Chondrocyte (in vitro differentiated cells): ENCODE results near the gene LMX1B. TPM values are rescaled to one million over a fixed set of nuclear protein-coding genes. Genes with fewer than 3 reads are reported as not detected.
A peak's percentile ranks its signal among the peaks of the same experiment; 100 is the strongest.

Experiments used
- DNase-seq: peaks from one replicate; pipeline ENCODE4 v3.0.0; 2021; ENCODE audit warnings: mixed read lengths, low spot score
- H3K27ac Mint-ChIP-seq: one replicate; pipeline ENCODE4 v1.8.0; 2021; ENCODE audit warnings: mild to moderate bottlenecking, moderate library complexity, mixed read lengths; ENCODE audit not compliant: unreplicated experiment
- H3K27me3 Mint-ChIP-seq: 2 replicates; pipeline ENCODE4 v1.8.0; 2021; ENCODE audit warnings: low read depth, mixed read lengths
- H3K36me3 Mint-ChIP-seq: 2 replicates; pipeline ENCODE4 v1.8.0; 2021; ENCODE audit warnings: low read depth, mixed read lengths
- H3K4me1 Mint-ChIP-seq: 2 replicates; pipeline ENCODE4 v1.8.0; 2021; ENCODE audit warnings: low read depth, mild to moderate bottlenecking, mixed read lengths
- H3K4me3 Mint-ChIP-seq: one replicate; pipeline ENCODE4 v1.8.0; 2021; ENCODE audit warnings: mild to moderate bottlenecking, moderate library complexity, mixed read lengths; ENCODE audit not compliant: unreplicated experiment
- H3K9me3 Mint-ChIP-seq: 2 replicates; pipeline ENCODE4 v1.8.0; 2021; ENCODE audit warnings: low read depth, mixed read lengths
- total RNA-seq: library from RNA; stranded (reverse); gene quantifications from 3 replicates; pipeline ENCODE4 v1.2.1, GENCODE V29; 2021
- TF ChIP-seq, protein P1 (sequence below): fragments of 200-600 bp; sonication (generic); IDR thresholded peaks from 2 replicates; pipeline ENCODE4 v1.5.0; 2021; ENCODE audit warnings: antibody characterized with exemption, mild to moderate bottlenecking, moderate library complexity

Gene LMX1B
- total RNA-seq, 1 donor from 2014 or later, result not detected

GRCh38 chr9:126616521-126616976, 2.8 kb downstream of the LMX1B start:
- Mint-ChIP-seq H3K36me3 (peaks cover 2% of the 10 kb centered on the region), H3K27ac (no peak overlapping the region), H3K27me3 (peaks cover 70% of the 10 kb centered on the region), H3K4me1 (peaks cover 14% of the 10 kb centered on the region), H3K4me3 (no peak overlapping the region), H3K9me3 (no peaks in the 10 kb centered on the region)
- TF ChIP-seq, protein P1, sequence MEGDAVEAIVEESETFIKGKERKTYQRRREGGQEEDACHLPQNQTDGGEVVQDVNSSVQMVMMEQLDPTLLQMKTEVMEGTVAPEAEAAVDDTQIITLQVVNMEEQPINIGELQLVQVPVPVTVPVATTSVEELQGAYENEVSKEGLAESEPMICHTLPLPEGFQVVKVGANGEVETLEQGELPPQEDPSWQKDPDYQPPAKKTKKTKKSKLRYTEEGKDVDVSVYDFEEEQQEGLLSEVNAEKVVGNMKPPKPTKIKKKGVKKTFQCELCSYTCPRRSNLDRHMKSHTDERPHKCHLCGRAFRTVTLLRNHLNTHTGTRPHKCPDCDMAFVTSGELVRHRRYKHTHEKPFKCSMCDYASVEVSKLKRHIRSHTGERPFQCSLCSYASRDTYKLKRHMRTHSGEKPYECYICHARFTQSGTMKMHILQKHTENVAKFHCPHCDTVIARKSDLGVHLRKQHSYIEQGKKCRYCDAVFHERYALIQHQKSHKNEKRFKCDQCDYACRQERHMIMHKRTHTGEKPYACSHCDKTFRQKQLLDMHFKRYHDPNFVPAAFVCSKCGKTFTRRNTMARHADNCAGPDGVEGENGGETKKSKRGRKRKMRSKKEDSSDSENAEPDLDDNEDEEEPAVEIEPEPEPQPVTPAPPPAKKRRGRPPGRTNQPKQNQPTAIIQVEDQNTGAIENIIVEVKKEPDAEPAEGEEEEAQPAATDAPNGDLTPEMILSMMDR, result no peak
- peak; percentile 74 for DNase-seq

- Mint-ChIP-seq H3K9me3 (no peaks in the 10 kb centered on the region), H3K36me3 (peaks cover 2% of the 10 kb centered on the region), H3K27me3 (peaks cover 72% of the 10 kb centered on the region), H3K4me1 (peaks cover 9% of the 10 kb centered on the region), H3K4me3 (no peak overlapping the region), H3K27ac (no peak overlapping the region)
- peak; percentile 24 for DNase-seq
- TF ChIP-seq, protein P1, result no peak
These were observed 3.5 kb downstream of the LMX1B start for GRCh38 chr9:126617003-126617822.

GRCh38 chr9:126617823-126618165, 4.1 kb downstream of the LMX1B start:
- Mint-ChIP-seq H3K27me3 (peaks cover 76% of the 10 kb centered on the region), H3K36me3 (peaks cover 2% of the 10 kb centered on the region), H3K27ac (no peak overlapping the region), H3K4me1 (peaks cover 9% of the 10 kb centered on the region), H3K4me3 (no peak overlapping the region), H3K9me3 (no peaks in the 10 kb centered on the region)
- TF ChIP-seq, protein P1, result no peak
- DNase-seq, result peak; percentile 13

DNA sequence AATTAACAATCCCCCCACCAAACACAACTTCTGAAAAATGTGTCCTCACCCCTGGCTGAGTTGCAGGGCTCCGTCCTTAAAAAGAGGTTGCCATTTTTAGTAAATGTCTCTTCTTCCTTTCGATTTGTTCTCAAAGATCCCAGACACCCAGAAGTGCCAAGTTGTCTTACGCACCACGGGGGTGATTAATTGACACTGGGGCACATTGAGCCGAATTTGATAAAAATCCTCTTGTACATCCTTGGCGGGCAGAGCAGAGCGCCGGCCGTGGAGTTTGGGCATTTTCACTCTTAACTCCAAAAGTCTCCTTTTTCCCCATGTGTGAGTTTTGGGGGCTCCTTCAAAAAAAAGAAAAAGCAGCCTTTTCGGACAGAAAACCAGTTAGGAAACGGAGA, 4.5 kb downstream of the LMX1B start:
- TF ChIP-seq, protein P1, result no peak
- no peaks in the 10 kb centered on the region for H3K9me3 Mint-ChIP-seq
- H3K4me1 Mint-ChIP-seq, result peaks cover 6% of the 10 kb centered on the region
- H3K27me3 Mint-ChIP-seq, result peaks cover 76% of the 10 kb centered on the region
- H3K27ac Mint-ChIP-seq, result no peak overlapping the region
- no peak overlapping the region for H3K4me3 Mint-ChIP-seq
- peak; percentile 20 for DNase-seq
- peaks cover 2% of the 10 kb centered on the region for H3K36me3 Mint-ChIP-seq

GRCh38 chr9:126618585-126619360, 5.0 kb downstream of the LMX1B start:
- no peak overlapping the region for H3K27ac Mint-ChIP-seq
- peaks cover 80% of the 10 kb centered on the region for H3K27me3 Mint-ChIP-seq
- H3K36me3 Mint-ChIP-seq, result peaks cover 2% of the 10 kb centered on the region
- no peak overlapping the region for H3K4me3 Mint-ChIP-seq
- TF ChIP-seq, protein P1, result no peak
- peaks cover 6% of the 10 kb centered on the region for H3K4me1 Mint-ChIP-seq
- H3K9me3 Mint-ChIP-seq, result no peaks in the 10 kb centered on the region
- DNase-seq, result peak; percentile 76
